ENCODE measurements around the gene CDH4. TPM values are rescaled to one million over a fixed set of nuclear protein-coding genes. Genes with fewer than 3 reads are reported as not detected.

Gene CDH4
- total RNA-seq, 2 donors from 2014 or later, result 0.07 to 0.94 TPM

- Histone ChIP-seq H3K4me3 (no peak overlapping the region), H3K27ac (no peak overlapping the region), H3K9me3 (no peaks in the 10 kb centered on the region), H3K27me3 (no peaks in the 10 kb centered on the region), H3K4me1 (no peaks in the 10 kb centered on the region), H3K36me3 (no peaks in the 10 kb centered on the region)
- DNase-seq (ENCODE audit: low spot score), result no peak
- TF ChIP-seq, protein P1, sequence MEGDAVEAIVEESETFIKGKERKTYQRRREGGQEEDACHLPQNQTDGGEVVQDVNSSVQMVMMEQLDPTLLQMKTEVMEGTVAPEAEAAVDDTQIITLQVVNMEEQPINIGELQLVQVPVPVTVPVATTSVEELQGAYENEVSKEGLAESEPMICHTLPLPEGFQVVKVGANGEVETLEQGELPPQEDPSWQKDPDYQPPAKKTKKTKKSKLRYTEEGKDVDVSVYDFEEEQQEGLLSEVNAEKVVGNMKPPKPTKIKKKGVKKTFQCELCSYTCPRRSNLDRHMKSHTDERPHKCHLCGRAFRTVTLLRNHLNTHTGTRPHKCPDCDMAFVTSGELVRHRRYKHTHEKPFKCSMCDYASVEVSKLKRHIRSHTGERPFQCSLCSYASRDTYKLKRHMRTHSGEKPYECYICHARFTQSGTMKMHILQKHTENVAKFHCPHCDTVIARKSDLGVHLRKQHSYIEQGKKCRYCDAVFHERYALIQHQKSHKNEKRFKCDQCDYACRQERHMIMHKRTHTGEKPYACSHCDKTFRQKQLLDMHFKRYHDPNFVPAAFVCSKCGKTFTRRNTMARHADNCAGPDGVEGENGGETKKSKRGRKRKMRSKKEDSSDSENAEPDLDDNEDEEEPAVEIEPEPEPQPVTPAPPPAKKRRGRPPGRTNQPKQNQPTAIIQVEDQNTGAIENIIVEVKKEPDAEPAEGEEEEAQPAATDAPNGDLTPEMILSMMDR (IDR thresholded peaks at IDR 0.05), result no peak
Measured at GRCh38 chr20:61497029-61497627, 245.1 kb downstream of the CDH4 start.

- Histone ChIP-seq H3K9me3 (no peaks in the 10 kb centered on the region), H3K27me3 (no peaks in the 10 kb centered on the region), H3K4me3 (no peak overlapping the region), H3K4me1 (no peaks in the 10 kb centered on the region), H3K27ac (no peak overlapping the region), H3K36me3 (no peaks in the 10 kb centered on the region)
- DNase-seq (ENCODE audit: low spot score), result no peak
- TF ChIP-seq, protein P1 (IDR thresholded peaks at IDR 0.05), result no peak
Measured at GRCh38 chr20:61499859-61500554, 247.9 kb downstream of the CDH4 start.

GRCh38 chr20:61500791-61501321 lies 248.8 kb downstream of the CDH4 start:
- no peak overlapping the region for H3K4me3 ChIP-seq
- TF ChIP-seq, protein P1 (IDR thresholded peaks at IDR 0.05), result no peak
- no peak for DNase-seq (ENCODE audit: low spot score)
- H3K27ac ChIP-seq, result no peak overlapping the region
- no peaks in the 10 kb centered on the region for H3K36me3 ChIP-seq
- no peaks in the 10 kb centered on the region for H3K27me3 ChIP-seq
- no peaks in the 10 kb centered on the region for H3K4me1 ChIP-seq
- H3K9me3 ChIP-seq, result no peaks in the 10 kb centered on the region

DNA sequence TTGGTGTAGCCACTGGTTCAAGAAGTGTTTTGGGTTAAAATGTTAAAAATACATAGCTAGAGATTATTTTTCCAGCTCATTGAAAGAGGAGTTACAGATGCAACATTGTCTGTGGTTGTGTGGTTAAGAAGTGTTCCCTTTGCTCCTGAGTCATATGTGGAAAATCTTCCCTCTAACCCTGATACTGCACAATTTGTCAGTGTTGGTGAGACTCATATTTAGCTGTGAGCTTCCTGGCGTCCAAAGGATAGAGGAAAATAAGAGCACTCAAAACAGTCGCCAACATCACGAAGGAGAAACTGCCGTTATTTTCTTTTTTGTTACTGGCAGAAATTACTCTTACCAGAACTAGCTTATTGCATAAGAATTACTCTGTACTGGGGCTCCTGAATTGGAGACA lies 250.4 kb downstream of the CDH4 start:
- Histone ChIP-seq H3K27me3 (no peaks in the 10 kb centered on the region), H3K9me3 (no peaks in the 10 kb centered on the region), H3K4me3 (no peak overlapping the region), H3K36me3 (no peaks in the 10 kb centered on the region), H3K27ac (no peak overlapping the region), H3K4me1 (no peaks in the 10 kb centered on the region)
- TF ChIP-seq, protein P1 (IDR thresholded peaks at IDR 0.05), result no peak
- no peak for DNase-seq (ENCODE audit: low spot score)

DNA sequence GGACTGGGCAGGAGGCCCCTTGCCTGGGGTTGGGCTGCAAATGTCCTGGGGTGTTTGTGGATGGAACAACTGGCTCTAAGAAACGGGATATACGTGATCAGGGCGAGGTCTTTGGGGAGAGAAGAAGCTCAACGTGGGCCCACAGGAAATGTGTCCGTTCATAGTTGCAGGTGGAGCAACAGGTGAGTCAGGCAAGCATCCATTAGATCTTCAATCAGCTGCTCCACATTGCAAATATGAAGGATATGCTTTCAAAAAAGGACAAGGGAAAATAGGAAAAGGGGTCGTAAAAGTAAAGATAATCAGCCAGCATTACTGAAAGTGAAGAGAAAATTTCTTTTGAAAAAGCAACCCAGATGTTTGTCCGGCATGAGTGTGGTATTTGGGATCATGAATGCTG lies 251.0 kb downstream of the CDH4 start:
- H3K36me3 ChIP-seq, result no peaks in the 10 kb centered on the region
- H3K4me3 ChIP-seq, result no peak overlapping the region
- H3K27ac ChIP-seq, result no peak overlapping the region
- TF ChIP-seq, protein P1 (IDR thresholded peaks at IDR 0.05), result no peak
- no peak for DNase-seq (ENCODE audit: low spot score)
- no peaks in the 10 kb centered on the region for H3K4me1 ChIP-seq
- no peaks in the 10 kb centered on the region for H3K27me3 ChIP-seq
- no peaks in the 10 kb centered on the region for H3K9me3 ChIP-seq
